Neutrophil (primary cell): ENCODE data around the gene CHMP1A.
"Not testable (repeated sequence)": the region's sequence is repeated elsewhere in the genome, so short reads cannot be mapped to it uniquely, and the experiment has no call there.

Source experiments
- H3K27ac ChIP-seq: fragments of 200-600 bp; sonication (generic); 2 replicates; pipeline ENCODE4 v1.5.1; 2016; ENCODE audit warnings: mild to moderate bottlenecking, moderate library complexity
- H3K27me3 ChIP-seq: fragments of 200-600 bp; sonication (generic); 2 replicates; pipeline ENCODE4 v1.6.0; 2016; ENCODE audit warnings: mild to moderate bottlenecking
- H3K36me3 ChIP-seq: fragments of 200-600 bp; sonication (generic); 2 replicates; pipeline ENCODE4 v1.5.1; 2017
- H3K4me1 ChIP-seq, 2 experiments: fragments of 200-600 bp in 1 of 2; sonication (generic) in 1 of 2; 1 replicate in 1 of 2; 2 replicates in 1 of 2; pipeline versions ENCODE4 v1.5.1 to v1.6.1; 2013 to 2016; ENCODE audit warnings: low read depth in 1 of 2, low read length in 1 of 2, mild to moderate bottlenecking in 1 of 2, moderate library complexity in 1 of 2; ENCODE audit not compliant: control insufficient read depth in 1 of 2, insufficient read depth in 1 of 2
- H3K4me3 ChIP-seq, 2 experiments: fragments of 200-600 bp in 1 of 2; sonication (generic) in 1 of 2; 1 replicate in 1 of 2; 2 replicates in 1 of 2; pipeline ENCODE4 v1.5.1; 2013 to 2016; ENCODE audit warnings: low read depth in 1 of 2, low read length in 1 of 2, mild to moderate bottlenecking in 1 of 2, moderate library complexity in 1 of 2
- H3K9me3 ChIP-seq: fragments of 200-600 bp; sonication (generic); 2 replicates; pipeline ENCODE4 v1.5.1; 2016
- CTCF ChIP-seq: fragments of 200-600 bp; sonication (generic); IDR thresholded peaks from 2 replicates; pipeline ENCODE4 v1.5.1; 2016; ENCODE audit warnings: antibody characterized with exemption

CHMP1A gene

GRCh38 chr16:89672177-89672941 lies 14.9 kb upstream of the CHMP1A start:
- no peak for TF ChIP-seq CTCF
- Histone ChIP-seq H3K4me1 (peaks cover 0 to 3% of the 10 kb centered on the region in 2 experiments), H3K36me3 (peaks cover 5% of the 10 kb centered on the region), H3K9me3 (no peaks in the 10 kb centered on the region), H3K27me3 (peaks cover 12% of the 10 kb centered on the region), H3K27ac (no peak overlapping the region), H3K4me3 (no peak overlapping the region)

DNA sequence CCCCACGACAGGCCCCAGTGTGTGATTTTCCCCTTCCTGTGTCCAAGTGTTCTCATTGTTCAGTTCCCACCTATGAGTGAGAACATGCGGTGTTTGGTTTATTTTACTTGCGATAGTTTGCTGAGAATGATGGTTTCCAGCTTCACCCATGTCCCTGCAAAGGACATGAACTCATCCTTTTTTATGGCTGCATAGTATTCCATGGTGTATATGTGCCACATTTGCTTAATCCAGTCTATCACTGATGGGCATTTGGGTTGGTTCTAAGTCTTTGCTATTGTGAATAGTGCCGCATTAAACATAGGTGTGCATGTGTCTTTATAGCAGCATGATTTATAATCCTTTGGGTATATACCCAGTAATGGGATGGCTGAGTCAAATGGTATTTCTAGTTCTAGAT lies 14.1 kb upstream of the CHMP1A start:
- not testable (repeated sequence) for H3K4me3 ChIP-seq, H3K9me3 ChIP-seq, H3K27ac ChIP-seq, H3K4me1 ChIP-seq, H3K36me3 ChIP-seq
- H3K27me3 ChIP-seq: peaks cover 12% of the 10 kb centered on the region

GRCh38 chr16:89670496-89671431 lies 13.3 kb upstream of the CHMP1A start:
- H3K27me3 ChIP-seq: peaks cover 12% of the 10 kb centered on the region
- H3K9me3 ChIP-seq: no peaks in the 10 kb centered on the region
- peaks cover 0 to 3% of the 10 kb centered on the region in 2 experiments for H3K4me1 ChIP-seq
- TF ChIP-seq CTCF: no peak
- H3K36me3 ChIP-seq: peaks cover 5% of the 10 kb centered on the region
- no peak overlapping the region for H3K27ac ChIP-seq
- no peak overlapping the region for H3K4me3 ChIP-seq

GRCh38 chr16:89669755-89670154 lies 12.2 kb upstream of the CHMP1A start:
- no peak overlapping the region for H3K27ac ChIP-seq
- peaks cover 12% of the 10 kb centered on the region for H3K27me3 ChIP-seq
- no peak overlapping the region for H3K4me3 ChIP-seq
- peaks cover 0 to 3% of the 10 kb centered on the region in 2 experiments for H3K4me1 ChIP-seq
- no peak for TF ChIP-seq CTCF
- no peaks in the 10 kb centered on the region for H3K9me3 ChIP-seq
- H3K36me3 ChIP-seq: peaks cover 5% of the 10 kb centered on the region

DNA sequence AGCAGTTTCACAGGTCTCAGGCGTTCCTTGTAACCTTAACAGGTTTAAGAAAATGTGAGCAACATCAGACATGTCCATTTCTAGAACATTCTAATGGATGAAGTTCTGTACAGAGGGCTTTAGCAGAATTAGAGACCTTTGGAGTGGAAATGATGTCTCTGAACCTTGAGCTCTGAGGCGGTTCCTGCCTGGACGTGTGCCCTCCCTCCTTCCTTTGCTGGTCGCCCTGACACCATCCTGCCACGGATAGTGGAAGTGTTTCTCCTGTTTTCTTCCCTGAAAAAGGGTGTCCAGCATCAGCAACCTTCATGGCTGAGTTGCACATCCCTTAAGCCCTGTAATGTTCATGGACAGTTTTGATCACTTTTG lies 11.3 kb upstream of the CHMP1A start:
- Histone ChIP-seq H3K9me3 (no peaks in the 10 kb centered on the region), H3K4me3 (no peak overlapping the region), H3K27me3 (peaks cover 12% of the 10 kb centered on the region), H3K4me1 (peaks cover 0 to 3% of the 10 kb centered on the region in 2 experiments), H3K36me3 (peaks cover 5% of the 10 kb centered on the region), H3K27ac (no peak overlapping the region)
- no peak for TF ChIP-seq CTCF

DNA sequence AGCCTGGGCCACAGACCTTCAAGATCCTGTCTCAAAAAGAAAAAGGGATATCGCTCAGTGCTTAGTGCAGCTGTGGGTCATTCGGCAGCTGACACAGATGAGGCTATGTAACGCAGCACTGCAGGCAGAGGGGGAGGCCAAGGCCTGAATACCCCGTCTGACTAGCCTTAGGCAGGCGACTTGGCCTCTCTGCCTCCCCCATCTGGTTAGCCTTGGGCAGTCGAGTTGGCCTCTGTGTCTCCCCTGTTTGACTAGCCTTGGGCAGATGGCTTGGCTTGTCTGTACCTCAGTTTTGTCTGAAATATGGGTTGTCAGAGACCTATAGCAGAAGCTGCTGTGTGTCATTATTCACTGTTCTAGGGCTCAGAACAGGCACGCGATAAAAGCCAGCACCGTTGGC lies 10.1 kb upstream of the CHMP1A start:
- H3K36me3 ChIP-seq: peaks cover 5% of the 10 kb centered on the region
- H3K27me3 ChIP-seq: peaks cover 12% of the 10 kb centered on the region
- no peak overlapping the region for H3K4me3 ChIP-seq
- TF ChIP-seq CTCF: no peak
- peaks cover 0 to 3% of the 10 kb centered on the region in 2 experiments for H3K4me1 ChIP-seq
- no peak overlapping the region for H3K27ac ChIP-seq
- H3K9me3 ChIP-seq: no peaks in the 10 kb centered on the region

GRCh38 chr16:89667000-89667399 lies 9.5 kb upstream of the CHMP1A start:
- H3K9me3 ChIP-seq, H3K27ac ChIP-seq, H3K4me3 ChIP-seq, H3K36me3 ChIP-seq, H3K4me1 ChIP-seq: not testable (repeated sequence)
- peaks cover 12% of the 10 kb centered on the region for H3K27me3 ChIP-seq

GRCh38 chr16:89664238-89664637 lies 6.7 kb upstream of the CHMP1A start:
- not testable (repeated sequence) for H3K4me3 ChIP-seq, H3K4me1 ChIP-seq, H3K36me3 ChIP-seq, H3K27ac ChIP-seq, H3K9me3 ChIP-seq
- H3K27me3 ChIP-seq: peaks cover 12% of the 10 kb centered on the region
